ACHN (cell line): Measurements from ENCODE around the gene ISG20L2.

Experiments used
- DNase-seq: peaks from one replicate; pipeline ENCODE4 v3.0.0-alpha.2; 2015
- in situ Hi-C: cut with HindIII; loops from 2 replicates; pipeline ENCODE4 v1.10.0; 2017; ENCODE audit warnings: low sequenced_read_pairs, low pct_ligation_motif_present, low pct_unique_long_range_greater_than_20kb

The ISG20L2 gene

GRCh38 chr1:156712626-156713025 is 15.9 kb downstream of the ISG20L2 start:
- in situ Hi-C loops = no loop called here

DNA sequence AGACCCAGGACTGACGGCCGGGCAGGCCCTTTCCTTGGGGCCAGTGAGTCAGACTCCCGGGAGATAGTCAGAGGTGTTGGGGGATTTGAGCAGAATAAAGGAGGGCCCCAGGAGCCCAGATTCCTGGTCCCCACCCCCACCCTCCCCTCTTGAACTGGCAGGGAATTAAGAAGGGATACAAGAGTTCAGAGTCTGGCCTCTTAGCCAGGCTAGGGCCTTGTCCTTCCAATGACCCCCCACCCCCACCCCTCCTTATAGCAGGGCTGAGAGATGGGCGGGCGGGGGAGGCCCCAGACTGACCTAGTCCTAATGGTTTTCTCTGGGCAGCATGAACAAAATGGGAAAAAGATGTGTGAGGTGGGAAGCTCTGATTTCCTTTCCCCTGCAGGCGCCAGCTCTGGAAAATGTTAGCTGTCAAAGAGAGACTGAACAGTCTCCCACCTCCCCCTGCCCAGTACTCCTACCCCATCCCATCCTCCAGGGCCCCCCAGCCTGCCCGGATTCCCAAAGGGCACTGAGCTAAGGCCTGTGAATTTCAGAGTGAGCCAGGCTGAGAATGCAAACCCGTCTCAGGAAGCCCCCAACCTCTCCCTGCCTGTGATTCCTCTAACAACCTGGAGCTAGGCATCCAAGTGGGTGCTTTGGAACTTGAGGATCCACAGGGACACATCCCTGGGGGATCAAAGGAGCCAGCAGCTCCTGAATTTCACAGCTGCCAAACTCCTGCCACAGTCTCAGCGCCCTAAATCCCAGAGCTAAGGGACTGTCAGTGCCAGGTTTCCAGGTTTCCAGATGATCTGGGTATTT is 17.4 kb downstream of the ISG20L2 start:
- DNase-seq = no peak
- in situ Hi-C loops = no loop called here

More at GRCh38 chr1:156712626-156713025, 15.9 kb downstream of the ISG20L2 start:
- DNase-seq = peak; percentile 35

DNA sequence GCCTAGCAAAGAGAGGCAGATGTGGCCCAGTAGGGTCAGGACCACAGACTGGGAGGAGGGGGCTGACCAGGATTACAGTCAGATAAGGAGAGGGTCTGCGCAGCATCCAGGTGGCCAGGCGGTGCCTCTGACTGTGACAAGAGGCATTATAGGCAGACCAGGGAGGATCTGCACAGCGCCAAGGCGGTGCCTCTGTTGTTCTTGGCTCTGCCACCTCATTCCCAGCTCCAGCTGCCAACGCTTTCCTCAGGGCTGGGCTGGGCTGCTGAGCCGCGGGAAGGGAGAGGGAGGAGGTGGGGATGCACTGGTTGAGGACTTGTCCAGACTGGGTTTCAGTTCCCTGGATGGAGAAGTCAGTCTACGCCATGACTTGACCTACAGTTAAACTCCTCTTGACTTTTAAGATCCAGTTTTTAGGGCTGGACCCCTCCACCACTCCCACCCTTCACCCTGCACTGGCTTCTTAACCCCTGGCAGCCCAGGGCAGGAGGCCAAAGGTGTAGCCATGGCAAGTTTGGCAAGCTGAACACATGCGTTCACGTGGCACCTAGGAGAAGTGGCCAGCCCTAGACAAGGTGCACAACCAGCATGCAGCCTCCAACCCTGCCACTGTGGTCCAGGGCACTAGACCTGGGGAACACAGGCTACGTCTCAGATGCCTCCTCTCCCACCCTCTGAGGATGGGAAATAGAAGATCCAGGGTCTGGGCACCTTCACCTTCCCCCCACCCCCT is 18.6 kb downstream of the ISG20L2 start:
- no peak for DNase-seq
- in situ Hi-C loops = no loop called here

- in situ Hi-C loops = no loop called here
- DNase-seq = no peak
Observed at GRCh38 chr1:156709031-156709430, 19.5 kb downstream of the ISG20L2 start.

- no peak for DNase-seq
- in situ Hi-C loops = no loop called here
Observed at GRCh38 chr1:156708218-156708661, 20.3 kb downstream of the ISG20L2 start.

- in situ Hi-C loops = no loop called here
- no peak for DNase-seq
Observed at GRCh38 chr1:156707417-156708217, 20.9 kb downstream of the ISG20L2 start.

DNA sequence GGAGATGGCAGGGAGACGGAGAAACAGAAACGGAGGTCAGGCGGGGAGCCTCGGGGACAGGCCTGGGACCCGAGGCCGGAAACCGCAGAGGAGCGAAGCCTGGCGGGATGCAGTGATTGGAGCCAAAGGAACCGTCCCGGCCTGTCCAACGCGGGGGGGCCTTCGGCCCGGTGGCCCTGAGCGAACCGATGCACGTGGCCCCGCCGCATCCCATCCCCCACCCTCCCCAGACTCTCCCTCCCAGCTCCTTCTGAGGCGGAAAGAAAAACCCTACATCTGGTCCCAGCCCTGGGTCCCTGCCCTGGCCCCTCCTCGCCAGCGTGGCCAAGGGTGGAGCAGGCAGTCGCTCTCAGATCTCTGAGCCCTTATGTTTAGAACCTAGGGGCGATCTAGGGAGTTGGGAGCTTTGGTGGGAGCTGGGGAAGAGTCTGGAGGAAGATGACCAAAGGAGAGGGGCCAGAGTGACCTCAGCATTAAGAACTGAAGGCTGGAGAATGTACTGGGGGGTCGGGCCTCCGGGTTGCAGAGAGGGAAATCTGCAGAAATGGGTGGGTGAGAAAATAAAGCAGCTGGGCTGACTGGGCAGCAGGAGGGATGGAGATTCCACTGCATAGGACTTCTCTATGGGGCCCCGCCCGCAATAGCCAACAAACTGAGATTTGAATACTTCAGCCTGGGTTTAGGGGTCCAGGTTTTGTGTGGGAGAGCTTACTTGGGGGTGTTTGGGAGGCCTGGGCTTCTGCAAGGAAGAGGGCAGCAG is 21.7 kb downstream of the ISG20L2 start:
- in situ Hi-C loops = no loop called here
- no peak for DNase-seq

- in situ Hi-C loops = no loop called here
Observed at GRCh38 chr1:156705918-156706656, 22.5 kb downstream of the ISG20L2 start.

GRCh38 chr1:156705321-156705917 is 23.1 kb downstream of the ISG20L2 start, which contains the start of gene CRABP2:
CRABP2 (minus strand) TSS chr1:156705583; CDS start chr1:156705446, 137 bp downstream.
- peak; percentile 40 for DNase-seq
- in situ Hi-C loops = no loop called here

More at GRCh38 chr1:156705918-156706656, 22.5 kb downstream of the ISG20L2 start:
- peak; percentile 66 for DNase-seq

DNA sequence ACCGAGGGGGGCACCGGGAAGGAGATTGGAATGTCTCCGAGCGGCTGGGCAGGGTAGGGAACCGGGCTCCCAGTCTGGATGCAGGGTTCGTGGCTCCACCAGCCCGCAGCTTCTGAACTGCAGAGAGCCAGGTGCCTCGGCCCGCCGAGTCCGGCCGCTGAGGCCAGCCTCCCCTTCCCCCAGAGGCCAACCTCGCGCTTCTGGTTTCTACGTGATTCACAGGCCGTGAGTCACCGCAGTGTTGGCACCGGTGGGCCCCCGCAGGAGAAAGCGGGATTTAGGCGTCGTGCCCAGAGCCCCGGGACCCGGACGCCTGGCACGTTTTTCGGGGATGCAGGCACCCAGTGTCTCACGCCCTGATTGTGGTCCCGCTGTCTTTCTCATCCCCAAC is 23.6 kb downstream of the ISG20L2 start:
- in situ Hi-C loops = no loop called here
- peak; percentile 83 for DNase-seq

DNA sequence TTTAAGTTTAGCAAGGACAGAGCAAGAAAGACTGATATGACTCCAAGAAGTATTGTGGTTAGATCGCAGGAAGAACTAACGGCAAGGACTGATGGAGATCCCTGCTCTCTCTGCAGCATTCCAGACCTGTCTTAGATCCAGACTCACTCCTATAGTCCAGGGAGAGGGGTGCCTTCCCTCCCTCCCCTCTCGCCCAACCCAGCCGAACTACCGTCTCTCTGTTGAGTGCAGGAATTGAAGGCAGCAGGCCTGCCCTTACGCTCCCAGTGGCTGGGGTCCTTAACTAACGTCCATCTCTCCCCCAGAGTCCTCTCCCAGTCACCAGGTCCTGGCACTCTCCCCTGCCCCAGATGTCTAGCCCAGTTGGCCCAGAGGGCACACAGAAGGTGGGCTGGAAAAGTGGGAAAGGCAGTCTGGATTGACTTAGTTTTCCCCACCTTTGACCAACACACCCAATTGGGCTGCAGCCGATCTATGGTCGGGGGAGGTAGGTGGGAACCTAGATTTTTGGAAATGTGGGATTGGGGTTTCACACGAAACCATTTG is 24.3 kb downstream of the ISG20L2 start:
- in situ Hi-C loops = no loop called here
- DNase-seq = no peak

GRCh38 chr1:156703741-156704140 is 24.8 kb downstream of the ISG20L2 start:
- DNase-seq = no peak
- in situ Hi-C loops = no loop called here

GRCh38 chr1:156703336-156703735 is 25.2 kb downstream of the ISG20L2 start:
- DNase-seq = no peak
- in situ Hi-C loops = no loop called here

GRCh38 chr1:156700736-156701531 is 27.6 kb downstream of the ISG20L2 start:
- DNase-seq = no peak
- in situ Hi-C loops = no loop called here

- in situ Hi-C loops = no loop called here
- no peak for DNase-seq
Observed at GRCh38 chr1:156698995-156699394, 29.6 kb downstream of the ISG20L2 start.

DNA sequence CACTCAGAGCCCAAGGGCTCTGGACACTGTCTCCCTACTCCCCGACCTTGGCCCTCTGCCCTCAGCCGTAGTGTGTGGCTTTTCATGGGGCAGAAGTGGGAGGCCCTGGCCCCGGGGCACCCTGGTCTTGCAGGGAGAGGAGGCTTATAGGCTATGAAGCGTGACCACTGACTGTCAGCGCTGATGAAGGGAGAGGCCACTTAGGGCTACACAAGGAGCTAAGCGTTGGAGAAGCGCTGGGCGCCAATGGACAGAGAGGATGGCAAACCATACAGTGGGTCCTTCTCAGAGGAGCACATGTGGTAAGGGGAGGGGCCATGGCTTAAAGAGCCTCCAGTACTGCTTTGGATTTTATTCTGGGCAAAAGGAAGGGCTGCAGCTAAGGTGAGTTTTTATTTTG is 31.1 kb downstream of the ISG20L2 start:
- no peak for DNase-seq
- in situ Hi-C loops = no loop called here
